ENCODE measurements around the gene NEMP2. TPM values are rescaled to one million over a fixed set of nuclear protein-coding genes. Genes with fewer than 3 reads are reported as not detected.
"Not testable (repeated sequence)": the region's sequence is repeated elsewhere in the genome, so short reads cannot be mapped to it uniquely, and the experiment has no call there.

Gene NEMP2
- total and polyA plus RNA-seq, 2 of the 4 experiments (the other 2 are of a cell fraction) = 1.1 to 1.3 TPM

DNA sequence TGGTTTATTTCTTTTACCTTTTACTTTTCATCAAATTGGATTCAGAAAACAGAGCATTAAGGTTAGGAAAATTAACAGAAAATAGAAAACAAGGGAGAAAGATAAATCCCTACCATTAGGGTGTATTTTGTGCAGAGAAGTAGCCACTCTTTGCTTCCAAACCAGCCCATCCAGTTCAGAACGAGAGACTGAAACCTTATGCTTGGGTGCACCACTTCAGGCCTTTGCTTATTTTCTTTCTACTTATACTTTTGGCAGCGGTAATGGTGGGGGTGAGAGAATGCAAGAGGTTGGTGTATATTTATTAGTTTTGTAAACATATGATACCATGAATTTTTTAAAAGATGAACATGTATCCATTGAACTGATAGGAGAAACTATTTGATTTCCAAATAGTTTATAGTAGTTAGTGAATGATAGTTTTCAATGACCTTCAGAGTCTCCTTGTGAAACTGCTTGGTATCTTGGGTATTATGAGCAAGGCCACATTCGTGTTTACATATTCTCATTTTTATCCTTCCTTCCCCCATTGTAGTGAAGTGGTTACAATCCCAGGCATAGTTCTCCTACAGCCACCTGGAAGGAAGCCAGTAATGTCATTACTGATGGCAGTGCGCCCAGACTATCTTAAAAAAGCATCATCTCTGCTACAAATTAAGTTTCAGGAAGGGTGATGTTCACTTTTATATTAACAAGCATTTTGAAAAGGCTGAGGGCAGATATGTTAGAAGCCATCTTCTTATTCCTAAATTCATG lies 65.5 kb downstream of the NEMP2 start:
- no TSS peak for BruUV-seq (replicated peaks)
- peak overlapping the region; percentile 97 for H2BK5ac ChIP-seq (ENCODE audit: low read depth, low read length, poor library complexity, severe bottlenecking)
- peak overlapping the region; percentile 85 for H4K5ac ChIP-seq (ENCODE audit: low read depth, low read length)
- no peaks in the 10 kb centered on the region; the same call in 1 of the 2 replicates for H4K20me1 ChIP-seq (ENCODE audit: insufficient read depth, low read length)
- H2AK5ac ChIP-seq (ENCODE audit: low read depth, low read length) = no peak overlapping the region
- peak overlapping the region; percentile 94; the same call in 1 of the 2 replicates for H3K4ac ChIP-seq (ENCODE audit: low read depth, low read length)
- WGBS, 2 experiments (ENCODE audit: extremely low coverage in 2 of 2, insufficient read length in 1 of 2) = no CpG with 5 or more reads among the region's 4 CpGs
- in situ Hi-C loops (cut with MboI; ENCODE audit: low sequenced_read_pairs) (no loop called here), dilution Hi-C loops (cut with HindIII; ENCODE audit: low sequenced_read_pairs, unreplicated experiment) (no loop called here), intact Hi-C loops (cut with micrococcal nuclease) (loop anchor here (5.0 kb wide), 1 partner anchor 62 kb away; the partner anchor contains the start of gene MFSD6)
- ChIA-PET POLR2A (ENCODE audit: unreplicated experiment) (no interaction called here), CTCF (interaction anchor here (0.6 kb wide), 1 partner anchor 70 kb away, joined by 3 read pairs; no protein-coding TSS in a partner anchor)
- H2BK15ac ChIP-seq (ENCODE audit: low read depth, low read length) = no peak overlapping the region
- H2BK120ac ChIP-seq (ENCODE audit: low read depth, low read length) = peak overlapping the region; percentile 86; the same call in 1 of the 2 replicates
- DNase-seq (peak; percentile 99), ATAC-seq (ENCODE audit: low read depth) (peak; percentile 96)
- TF ChIP-seq RCOR1 (IDR thresholded peaks at IDR 0.05; ENCODE audit: insufficient replicate concordance, low read length) (peak; percentile 61), NFE2L2 (IDR thresholded peaks at IDR 0.05; ENCODE audit: low read depth, low read length) (0 out of 2 replicates have a peak, but pooled peaks have one; percentile 7), RAD21 (IDR thresholded peaks at IDR 0.05; ENCODE audit: low read length) (peak; percentile 23; the same call in 1 of the 2 replicates), CEBPB (IDR thresholded peaks at IDR 0.05; ENCODE audit: low read depth, low read length) (peak; percentile 72)
- TF ChIP-seq, protein P1, sequence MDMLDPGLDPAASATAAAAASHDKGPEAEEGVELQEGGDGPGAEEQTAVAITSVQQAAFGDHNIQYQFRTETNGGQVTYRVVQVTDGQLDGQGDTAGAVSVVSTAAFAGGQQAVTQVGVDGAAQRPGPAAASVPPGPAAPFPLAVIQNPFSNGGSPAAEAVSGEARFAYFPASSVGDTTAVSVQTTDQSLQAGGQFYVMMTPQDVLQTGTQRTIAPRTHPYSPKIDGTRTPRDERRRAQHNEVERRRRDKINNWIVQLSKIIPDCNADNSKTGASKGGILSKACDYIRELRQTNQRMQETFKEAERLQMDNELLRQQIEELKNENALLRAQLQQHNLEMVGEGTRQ (IDR thresholded peaks at IDR 0.05; ENCODE audit: low read depth, low read length) = no peak
- H3K36me3 ChIP-seq (ENCODE audit: control insufficient read depth, insufficient read depth, low read length) = no peaks in the 10 kb centered on the region; the same call in 1 of the 2 replicates
- peak overlapping the region; percentile 75 for H4K91ac ChIP-seq (ENCODE audit: insufficient read depth, low read depth, low read length)
- H3K4me3 ChIP-seq (ENCODE audit: insufficient read depth, low read depth, low read length) = no peak overlapping the region
- H3K14ac ChIP-seq (replicated peaks; ENCODE audit: low read depth, low read length) = no peak overlapping the region
- no peaks in the 10 kb centered on the region; a peak in 1 of 4 replicates for H3K79me1 ChIP-seq (ENCODE audit: low read depth in 1 of 2, low read length in 2 of 2)
- H2BK20ac ChIP-seq (ENCODE audit: low read depth, low read length) = peak overlapping the region; percentile 46; the same call in 1 of the 2 replicates
- H3K4me1 ChIP-seq (ENCODE audit: control insufficient read depth, insufficient read depth, low read length) = peaks cover 15% of the 10 kb centered on the region
- no peak overlapping the region for H2AK9ac ChIP-seq (replicated peaks; ENCODE audit: low read depth, low read length, poor library complexity)
- peaks cover 11% of the 10 kb centered on the region for H3K9me1 ChIP-seq (ENCODE audit: insufficient read depth, low read length)
- peak overlapping the region; percentile 68 for H3K4me2 ChIP-seq (ENCODE audit: low read depth, low read length)
- no peaks in the 10 kb centered on the region for H3K27me3 ChIP-seq (ENCODE audit: control insufficient read depth, insufficient read depth, low read length)
- H3K18ac ChIP-seq (ENCODE audit: low read depth, low read length) = peak overlapping the region; percentile 89
- no peak overlapping the region for H3K56ac ChIP-seq (ENCODE audit: extremely low read depth, insufficient read depth, low read length)
- H2AFZ ChIP-seq (replicated peaks; ENCODE audit: low read length, poor library complexity) = no peak overlapping the region
- H3K9me3 ChIP-seq (ENCODE audit: control insufficient read depth, insufficient read depth, low read length) = no peaks in the 10 kb centered on the region
- H3K9ac ChIP-seq (ENCODE audit: low read depth, low read length) = no peak overlapping the region; the same call in 1 of the 2 replicates
- H3K27ac ChIP-seq (ENCODE audit: insufficient read depth, low read length) = peak overlapping the region; percentile 98; the same call in 1 of the 2 replicates
- H3K23ac ChIP-seq (ENCODE audit: low read depth, low read length) = no peak overlapping the region
- peak overlapping the region in 1 of 2 experiments; percentile 68; a peak in 1 of 4 replicates for H4K8ac ChIP-seq (ENCODE audit: low read depth in 2 of 2, low read length in 2 of 2)

DNA sequence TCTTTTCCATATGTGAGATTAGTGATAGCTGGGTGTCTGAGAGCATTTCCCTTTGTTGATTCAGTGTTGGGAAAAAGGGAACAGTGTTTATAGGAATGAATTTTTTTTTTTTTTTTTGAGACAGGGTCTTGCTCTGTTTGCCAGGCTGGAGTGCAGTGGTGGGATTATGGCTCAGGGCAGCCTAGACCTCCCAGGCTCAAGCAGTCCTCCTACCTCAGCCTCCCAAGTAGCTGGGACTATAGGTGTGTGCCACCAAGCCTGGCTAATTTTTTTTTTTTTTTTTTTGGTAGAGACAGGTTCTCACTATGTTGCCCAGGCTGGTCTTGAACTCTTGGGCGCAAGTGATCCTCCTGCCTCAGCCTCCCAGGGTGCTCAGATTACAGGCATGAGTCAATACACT lies 66.2 kb downstream of the NEMP2 start:
- Histone ChIP-seq H3K27ac (ENCODE audit: insufficient read depth, low read length) (peak overlapping the region; percentile 98; the same call in 1 of the 2 replicates), H4K91ac (ENCODE audit: insufficient read depth, low read depth, low read length) (peak overlapping the region; percentile 75), H2AK5ac (ENCODE audit: low read depth, low read length) (peak overlapping the region; percentile 47), H2BK20ac (ENCODE audit: low read depth, low read length) (peak overlapping the region; percentile 42; the same call in 1 of the 2 replicates), H2BK5ac (ENCODE audit: low read depth, low read length, poor library complexity, severe bottlenecking) (peak overlapping the region; percentile 73), H3K9me1 (ENCODE audit: insufficient read depth, low read length) (peaks cover 11% of the 10 kb centered on the region), H3K14ac (replicated peaks; ENCODE audit: low read depth, low read length) (peak overlapping the region; percentile 34; the same call in 1 of the 2 replicates), H3K4me2 (ENCODE audit: low read depth, low read length) (peak overlapping the region; percentile 5), H2BK120ac (ENCODE audit: low read depth, low read length) (peak overlapping the region; percentile 65), H4K8ac (ENCODE audit: low read depth in 2 of 2, low read length in 2 of 2) (peak overlapping the region in 1 of 2 experiments; percentile 57; a peak in 2 of 4 replicates), H3K4ac (ENCODE audit: low read depth, low read length) (peak overlapping the region; percentile 62; the same call in 1 of the 2 replicates), H3K18ac (ENCODE audit: low read depth, low read length) (peak overlapping the region; percentile 82), H3K4me1 (ENCODE audit: control insufficient read depth, insufficient read depth, low read length) (peaks cover 15% of the 10 kb centered on the region), H4K5ac (ENCODE audit: low read depth, low read length) (peak overlapping the region; percentile 26)
- intact Hi-C loops (cut with micrococcal nuclease) = loop anchor here (5.0 kb wide), 1 partner anchor 61 kb away; the partner anchor contains the start of gene MFSD6
- H3K56ac ChIP-seq (ENCODE audit: extremely low read depth, insufficient read depth, low read length); H2BK15ac ChIP-seq (ENCODE audit: low read depth, low read length); in situ Hi-C loops (cut with MboI; ENCODE audit: low sequenced_read_pairs); H3K27me3 ChIP-seq (ENCODE audit: control insufficient read depth, insufficient read depth, low read length); BruUV-seq (replicated peaks); H2AK9ac ChIP-seq (replicated peaks; ENCODE audit: low read depth, low read length, poor library complexity); DNase-seq; H4K20me1 ChIP-seq (ENCODE audit: insufficient read depth, low read length); H3K36me3 ChIP-seq (ENCODE audit: control insufficient read depth, insufficient read depth, low read length); H3K23ac ChIP-seq (ENCODE audit: low read depth, low read length); dilution Hi-C loops (cut with HindIII; ENCODE audit: low sequenced_read_pairs, unreplicated experiment); H3K9ac ChIP-seq (ENCODE audit: low read depth, low read length); H2AFZ ChIP-seq (replicated peaks; ENCODE audit: low read length, poor library complexity); H3K9me3 ChIP-seq (ENCODE audit: control insufficient read depth, insufficient read depth, low read length); H3K4me3 ChIP-seq (ENCODE audit: insufficient read depth, low read depth, low read length); POLR2A ChIA-PET (ENCODE audit: unreplicated experiment); H3K79me1 ChIP-seq (ENCODE audit: low read depth in 1 of 2, low read length in 2 of 2): not testable (repeated sequence)
- WGBS, 2 experiments (ENCODE audit: extremely low coverage in 2 of 2, insufficient read length in 1 of 2) = no CpG with 5 or more reads among the region's 1 CpG
- CTCF ChIA-PET = interaction anchor here (0.5 to 0.6 kb wide), 2 partner anchors 65 to 381 kb away, joined by 3 read pairs; no protein-coding TSS in a partner anchor
- ATAC-seq (ENCODE audit: low read depth) = peak; percentile 8
